GM18526 (cell line): ENCODE results near the gene KCMF1.

Experiments used
- POLR2A ChIP-seq: IDR thresholded peaks from 3 replicates; pipeline ENCODE4 v1.6.1; 2011; ENCODE audit not compliant: insufficient read length; ENCODE audit errors: extremely low read depth

The KCMF1 gene

GRCh38 chr2:84965827-84966226, 5.1 kb upstream of the KCMF1 start:
- TF ChIP-seq POLR2A, result no peak

- TF ChIP-seq POLR2A, result no peak
Observed at GRCh38 chr2:84966731-84967130, 4.2 kb upstream of the KCMF1 start.

- TF ChIP-seq POLR2A, result no peak
Observed at GRCh38 chr2:84969511-84970209, 1.3 kb upstream of the KCMF1 start.

- TF ChIP-seq POLR2A, result peak; percentile 47
Observed at GRCh38 chr2:84970210-84970867, 622 bp upstream of the KCMF1 start.

GRCh38 chr2:84971510-84972206, 697 bp downstream of the KCMF1 start:
- no peak for TF ChIP-seq POLR2A

- no peak for TF ChIP-seq POLR2A
Observed at GRCh38 chr2:84972207-84972783, 1.3 kb downstream of the KCMF1 start.

- TF ChIP-seq POLR2A, result no peak
Observed at GRCh38 chr2:84972932-84973331, 2.0 kb downstream of the KCMF1 start.

- TF ChIP-seq POLR2A, result no peak
Observed at GRCh38 chr2:84980263-84980983, 9.5 kb downstream of the KCMF1 start.

GRCh38 chr2:84986018-84986417, 15.1 kb downstream of the KCMF1 start:
- no peak for TF ChIP-seq POLR2A

GRCh38 chr2:84989422-84989821, 18.5 kb downstream of the KCMF1 start:
- no peak for TF ChIP-seq POLR2A

- no peak for TF ChIP-seq POLR2A
Observed at GRCh38 chr2:84989927-84990326, 19.0 kb downstream of the KCMF1 start.

- TF ChIP-seq POLR2A, result no peak
Observed at GRCh38 chr2:84991404-84992160, 20.6 kb downstream of the KCMF1 start.

GRCh38 chr2:84995826-84996225, 24.9 kb downstream of the KCMF1 start:
- no peak for TF ChIP-seq POLR2A

GRCh38 chr2:84996909-84997308, 25.9 kb downstream of the KCMF1 start:
- TF ChIP-seq POLR2A, result no peak
